Keratinocyte (primary cell): Measurements from ENCODE around the gene SMARCA4.

ENCODE experiments used
- CTCF ChIP-seq, 3 experiments: IDR thresholded peaks in 1 of 3; conservative IDR thresholded peaks in 1 of 3; optimal IDR thresholded peaks in 1 of 3; 2 replicates in 2 of 3; 3 replicates in 1 of 3; pipeline versions ENCODE3 to v1.5.1; 2011; ENCODE audit warnings: low read length in 3 of 3, mild to moderate bottlenecking in 3 of 3, moderate library complexity in 2 of 3, control low read depth in 1 of 3, inconsistent platforms in 1 of 3; ENCODE audit not compliant: insufficient read depth in 2 of 3; ENCODE audit errors: extremely low read depth in 1 of 3
- EZH2 ChIP-seq: IDR thresholded peaks from one replicate; pipeline ENCODE4 v1.6.1; 2012; ENCODE audit warnings: inconsistent platforms, mild to moderate bottlenecking, low read length, moderate library complexity

- TF ChIP-seq CTCF (optimal IDR thresholded peaks at IDR 0.05 in 1 of 3, IDR thresholded peaks at IDR 0.05 in 1 of 3, conservative IDR thresholded peaks at IDR 0.05 in 1 of 3; ENCODE audit: extremely low read depth in 1 of 3, insufficient read depth in 2 of 3, low read length in 3 of 3) (no peak), EZH2 (no peak)
Measured at GRCh38 chr19:10945264-10945663, 15.6 kb upstream of the SMARCA4 start.
